Measurements from ENCODE around the gene ZC3H10. TPM values are rescaled to one million over a fixed set of nuclear protein-coding genes. Genes with fewer than 3 reads are reported as not detected.

Gene ZC3H10
- total and polyA plus RNA-seq, 2 of the 13 experiments (the other 11 are each of a cell fraction or from before 2014, with no cell fraction given): 0.70 to 2.3 TPM

DNA sequence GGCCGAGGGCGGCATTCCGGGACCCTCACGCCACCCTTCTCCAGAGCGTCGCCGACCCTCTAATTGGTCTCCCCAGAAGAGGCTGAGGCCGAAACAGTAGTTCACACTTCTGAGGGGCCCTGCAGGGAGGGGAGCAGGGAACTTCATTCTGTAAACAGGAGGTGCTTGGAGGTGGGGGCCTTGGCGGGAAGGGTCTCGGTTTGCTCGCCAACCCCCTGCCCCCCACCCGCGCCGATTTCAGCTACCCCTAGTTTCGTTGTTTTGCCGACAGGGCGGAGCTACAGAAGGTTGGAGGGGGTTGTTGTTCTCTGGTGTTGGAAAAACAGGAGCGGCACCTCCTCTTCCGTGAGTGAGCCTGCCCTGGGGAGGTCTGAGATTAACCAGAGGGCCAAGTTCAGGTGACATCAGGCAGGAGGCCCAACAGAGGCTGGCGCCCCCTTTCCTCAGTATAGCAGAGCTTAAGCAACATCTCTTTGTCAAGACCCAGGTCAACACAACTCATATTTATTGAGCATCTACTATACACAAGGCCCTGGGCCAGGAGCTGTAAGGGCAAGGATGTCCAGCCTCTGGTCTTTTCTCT lies 37.4 kb upstream of the ZC3H10 start (continued):
- TF ChIP-seq, protein P1, sequence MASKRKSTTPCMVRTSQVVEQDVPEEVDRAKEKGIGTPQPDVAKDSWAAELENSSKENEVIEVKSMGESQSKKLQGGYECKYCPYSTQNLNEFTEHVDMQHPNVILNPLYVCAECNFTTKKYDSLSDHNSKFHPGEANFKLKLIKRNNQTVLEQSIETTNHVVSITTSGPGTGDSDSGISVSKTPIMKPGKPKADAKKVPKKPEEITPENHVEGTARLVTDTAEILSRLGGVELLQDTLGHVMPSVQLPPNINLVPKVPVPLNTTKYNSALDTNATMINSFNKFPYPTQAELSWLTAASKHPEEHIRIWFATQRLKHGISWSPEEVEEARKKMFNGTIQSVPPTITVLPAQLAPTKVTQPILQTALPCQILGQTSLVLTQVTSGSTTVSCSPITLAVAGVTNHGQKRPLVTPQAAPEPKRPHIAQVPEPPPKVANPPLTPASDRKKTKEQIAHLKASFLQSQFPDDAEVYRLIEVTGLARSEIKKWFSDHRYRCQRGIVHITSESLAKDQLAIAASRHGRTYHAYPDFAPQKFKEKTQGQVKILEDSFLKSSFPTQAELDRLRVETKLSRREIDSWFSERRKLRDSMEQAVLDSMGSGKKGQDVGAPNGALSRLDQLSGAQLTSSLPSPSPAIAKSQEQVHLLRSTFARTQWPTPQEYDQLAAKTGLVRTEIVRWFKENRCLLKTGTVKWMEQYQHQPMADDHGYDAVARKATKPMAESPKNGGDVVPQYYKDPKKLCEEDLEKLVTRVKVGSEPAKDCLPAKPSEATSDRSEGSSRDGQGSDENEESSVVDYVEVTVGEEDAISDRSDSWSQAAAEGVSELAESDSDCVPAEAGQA (IDR thresholded peaks at IDR 0.05; ENCODE audit: low read depth): no peak
- TF ChIP-seq, protein P1 (CRISPR knock-in tag; IDR thresholded peaks at IDR 0.05; ENCODE audit: borderline replicate concordance): no peak
- TF ChIP-seq GZF1 (CRISPR knock-in tag; IDR thresholded peaks at IDR 0.05): no peak
- TF ChIP-seq, protein P2, sequence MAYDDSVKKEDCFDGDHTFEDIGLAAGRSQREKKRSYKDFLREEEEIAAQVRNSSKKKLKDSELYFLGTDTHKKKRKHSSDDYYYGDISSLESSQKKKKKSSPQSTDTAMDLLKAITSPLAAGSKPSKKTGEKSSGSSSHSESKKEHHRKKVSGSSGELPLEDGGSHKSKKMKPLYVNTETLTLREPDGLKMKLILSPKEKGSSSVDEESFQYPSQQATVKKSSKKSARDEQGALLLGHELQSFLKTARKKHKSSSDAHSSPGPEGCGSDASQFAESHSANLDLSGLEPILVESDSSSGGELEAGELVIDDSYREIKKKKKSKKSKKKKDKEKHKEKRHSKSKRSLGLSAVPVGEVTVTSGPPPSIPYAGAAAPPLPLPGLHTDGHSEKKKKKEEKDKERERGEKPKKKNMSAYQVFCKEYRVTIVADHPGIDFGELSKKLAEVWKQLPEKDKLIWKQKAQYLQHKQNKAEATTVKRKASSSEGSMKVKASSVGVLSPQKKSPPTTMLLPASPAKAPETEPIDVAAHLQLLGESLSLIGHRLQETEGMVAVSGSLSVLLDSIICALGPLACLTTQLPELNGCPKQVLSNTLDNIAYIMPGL (CRISPR knock-in tag; IDR thresholded peaks at IDR 0.05; ENCODE audit: borderline replicate concordance in 1 of 2, low read depth in 1 of 2): peak; percentile 77 to 80; a peak in 2 of 4 replicates
- peak; percentile 37 for TF ChIP-seq POLR2G (IDR thresholded peaks at IDR 0.05; ENCODE audit: low read depth, low read length)
- TF ChIP-seq, protein P3, sequence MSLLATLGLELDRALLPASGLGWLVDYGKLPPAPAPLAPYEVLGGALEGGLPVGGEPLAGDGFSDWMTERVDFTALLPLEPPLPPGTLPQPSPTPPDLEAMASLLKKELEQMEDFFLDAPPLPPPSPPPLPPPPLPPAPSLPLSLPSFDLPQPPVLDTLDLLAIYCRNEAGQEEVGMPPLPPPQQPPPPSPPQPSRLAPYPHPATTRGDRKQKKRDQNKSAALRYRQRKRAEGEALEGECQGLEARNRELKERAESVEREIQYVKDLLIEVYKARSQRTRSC (CRISPR knock-in tag; IDR thresholded peaks at IDR 0.05; ENCODE audit: low read depth): no peak
- TF ChIP-seq FIP1L1 (IDR thresholded peaks at IDR 0.05; ENCODE audit: borderline replicate concordance, insufficient read depth, low read depth, low read length): 0 out of 2 replicates have a peak, but pooled peaks have one; percentile 65
- 0 out of 2 replicates have a peak, but pooled peaks have one; percentile 19 for TF ChIP-seq ZNF703 (CRISPR knock-in tag; IDR thresholded peaks at IDR 0.05; ENCODE audit: borderline replicate concordance)
- no peak for TF ChIP-seq ZNF496 (CRISPR knock-in tag; IDR thresholded peaks at IDR 0.05; ENCODE audit: insufficient replicate concordance)
- TF ChIP-seq ZNF644 (CRISPR knock-in tag; IDR thresholded peaks at IDR 0.05; ENCODE audit: low read depth): 0 out of 2 replicates have a peak, but pooled peaks have one; percentile 44
- TF ChIP-seq SP5 (CRISPR knock-in tag; IDR thresholded peaks at IDR 0.05; ENCODE audit: borderline replicate concordance, low read depth): peak; percentile 84
- no peak for TF ChIP-seq SMARCC2 (IDR thresholded peaks at IDR 0.05)
- TF ChIP-seq, protein P4, sequence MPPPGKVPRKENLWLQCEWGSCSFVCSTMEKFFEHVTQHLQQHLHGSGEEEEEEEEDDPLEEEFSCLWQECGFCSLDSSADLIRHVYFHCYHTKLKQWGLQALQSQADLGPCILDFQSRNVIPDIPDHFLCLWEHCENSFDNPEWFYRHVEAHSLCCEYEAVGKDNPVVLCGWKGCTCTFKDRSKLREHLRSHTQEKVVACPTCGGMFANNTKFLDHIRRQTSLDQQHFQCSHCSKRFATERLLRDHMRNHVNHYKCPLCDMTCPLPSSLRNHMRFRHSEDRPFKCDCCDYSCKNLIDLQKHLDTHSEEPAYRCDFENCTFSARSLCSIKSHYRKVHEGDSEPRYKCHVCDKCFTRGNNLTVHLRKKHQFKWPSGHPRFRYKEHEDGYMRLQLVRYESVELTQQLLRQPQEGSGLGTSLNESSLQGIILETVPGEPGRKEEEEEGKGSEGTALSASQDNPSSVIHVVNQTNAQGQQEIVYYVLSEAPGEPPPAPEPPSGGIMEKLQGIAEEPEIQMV (CRISPR knock-in tag; IDR thresholded peaks at IDR 0.05; ENCODE audit: low read depth): no peak
- no peak; the same call in 1 of the 2 replicates for TF ChIP-seq NAIF1 (CRISPR knock-in tag; IDR thresholded peaks at IDR 0.05; ENCODE audit: borderline replicate concordance)
- TF ChIP-seq NR2F1 (CRISPR knock-in tag; IDR thresholded peaks at IDR 0.05): peak in 1 of 2 experiments; percentile 32; a peak in 1 of 4 replicates
- TF ChIP-seq ZNF510 (CRISPR knock-in tag; IDR thresholded peaks at IDR 0.05; ENCODE audit: low read depth): no peak; the same call in 1 of the 2 replicates
- no peak; the same call in 1 of the 2 replicates for TF ChIP-seq SSRP1 (CRISPR knock-in tag; IDR thresholded peaks at IDR 0.05)
- peak; percentile 67 for TF ChIP-seq ARNTL (CRISPR knock-in tag; IDR thresholded peaks at IDR 0.05)

Data from HepG2 (cell line).